H1 (cell line): Measurements from ENCODE around the gene SIM2. TPM values are rescaled to one million over a fixed set of nuclear protein-coding genes. Genes with fewer than 3 reads are reported as not detected.

Experiments
- CBX8 ChIP-seq: fragments of 300-800, 300-1000 bp; sonication (generic); IDR thresholded peaks from 2 replicates; pipeline ENCODE4 v1.7.1; 2016; ENCODE audit warnings: low read depth, low read length, borderline replicate concordance
- CHD7 ChIP-seq: fragments of 300-600 bp; sonication (generic); IDR thresholded peaks from 2 replicates; pipeline ENCODE4 v1.7.1; 2012; ENCODE audit warnings: low read length, moderate library complexity, mild to moderate bottlenecking, inconsistent platforms; ENCODE audit not compliant: insufficient replicate concordance
- CTBP2 ChIP-seq: IDR thresholded peaks from 2 replicates; pipeline ENCODE4 v1.7.0; 2011; ENCODE audit warnings: borderline replicate concordance, mild to moderate bottlenecking, moderate library complexity, mixed read lengths, low read length; ENCODE audit not compliant: insufficient read depth, insufficient read length
- POLR2A ChIP-seq, 2 experiments: IDR thresholded peaks; 1 replicate in 1 of 2; 2 replicates in 1 of 2; pipeline ENCODE4 v1.6.1; 2011; ENCODE audit warnings: low read depth in 2 of 2, low read length in 2 of 2, mild to moderate bottlenecking in 2 of 2; ENCODE audit errors: control extremely low read depth in 1 of 2
- POU5F1 ChIP-seq: IDR thresholded peaks from 2 replicates; pipeline ENCODE4 v1.6.1; 2011; ENCODE audit warnings: low read depth, mild to moderate bottlenecking, low read length, moderate library complexity
- RBBP5 ChIP-seq: IDR thresholded peaks from 2 replicates; pipeline ENCODE4 v1.7.1; 2012; ENCODE audit warnings: low read depth, mild to moderate bottlenecking, inconsistent platforms, low read length, moderate library complexity, borderline replicate concordance
- RFX5 ChIP-seq: IDR thresholded peaks from 2 replicates; pipeline ENCODE4 v1.6.1; 2011; ENCODE audit warnings: low read depth, low read length, improper control_type of control experiment, borderline replicate concordance
- RNF2 ChIP-seq: fragments of 200-900, 300-1000 bp; sonication (generic); IDR thresholded peaks from 2 replicates; pipeline ENCODE4 v1.7.1; 2016; ENCODE audit warnings: borderline replicate concordance, low read depth, mild to moderate bottlenecking, antibody characterized with exemption, low read length; ENCODE audit not compliant: poor library complexity, severe bottlenecking; ENCODE audit errors: missing control alignments
- USF2 ChIP-seq: IDR thresholded peaks from 2 replicates; pipeline ENCODE4 v1.6.1; 2011; ENCODE audit warnings: low read length, improper control_type of control experiment
- polyA plus RNA-seq, 7 experiments: library from polyadenylated mRNA; depleted of rRNA in 3 of 7; stranded (reverse) in 5 of 7; unstranded in 2 of 7; fragments of >200 nt in 5 of 7; fragments of 200-250 nt in 2 of 7; gene quantifications; 1 replicate in 5 of 7; 2 replicates in 1 of 7; 4 replicates in 1 of 7; pipeline versions ENCODE4 v1.2.1 to v1.2.3, GENCODE V29; 2011 to 2013; ENCODE audit warnings: missing spikeins in 2 of 7, mixed read lengths in 2 of 7
- total RNA-seq: library from RNA; stranded (reverse); fragmentation: NEBNext Ultra II Directional; extraction: Animal tissue kit (Norgen Biotek cat#: 25700); gene quantifications from 2 replicates; pipeline ENCODE4 v1.2.1, GENCODE V29; 2021

Gene SIM2
- total and polyA plus RNA-seq, 2 of the 8 experiments (the other 6 are each of a cell fraction or from before 2014, with no cell fraction given) = 0.05 to 0.26 TPM

- TF ChIP-seq CHD7 = no peak
- TF ChIP-seq USF2 = no peak
- TF ChIP-seq POU5F1 = no peak
- TF ChIP-seq CBX8 = no peak
- TF ChIP-seq RBBP5 = no peak
- no peak for TF ChIP-seq POLR2A (IDR thresholded peaks at IDR 0.05; ENCODE audit: control extremely low read depth in 1 of 2, low read depth in 2 of 2, low read length in 2 of 2)
- no peak for TF ChIP-seq CTBP2
- no peak for TF ChIP-seq RNF2
- TF ChIP-seq RFX5 = no peak
- TF ChIP-seq, all 59 proteins: peak for 0
Observed at GRCh38 chr21:36658926-36659325, 40.0 kb upstream of the SIM2 start (continued).
